Immature natural killer cell (primary cell): ENCODE data around the gene SNPH. TPM values are rescaled to one million over a fixed set of nuclear protein-coding genes. Genes with fewer than 3 reads are reported as not detected.
A peak's percentile ranks its signal among the peaks of the same experiment; 100 is the strongest.

Experiments used
- DNase-seq, 3 donors: peaks; one replicate each; pipeline ENCODE4 v3.0.0; 2022; ENCODE audit warnings: mixed read lengths in 1 of 3
- H3K27ac Mint-ChIP-seq, 6 donors: one replicate each; pipeline ENCODE4 v1.8.0; 2020; ENCODE audit warnings: mixed read lengths in 6 of 6, mild to moderate bottlenecking in 5 of 6, inconsistent platforms in 4 of 6, moderate library complexity in 3 of 6
- H3K27me3 Mint-ChIP-seq, 3 donors: one replicate each; pipeline ENCODE4 v1.8.0; 2020 to 2021; ENCODE audit warnings: low read depth in 3 of 3, mild to moderate bottlenecking in 3 of 3, mixed read lengths in 3 of 3, moderate library complexity in 3 of 3, inconsistent platforms in 1 of 3
- H3K36me3 Mint-ChIP-seq, 3 donors: one replicate each; pipeline ENCODE4 v1.8.0; 2020; ENCODE audit warnings: mixed read lengths in 3 of 3, inconsistent platforms in 2 of 3, mild to moderate bottlenecking in 2 of 3
- H3K4me1 Mint-ChIP-seq, 2 donors: one replicate each; pipeline ENCODE4 v1.8.0; 2020; ENCODE audit warnings: inconsistent platforms in 2 of 2, mild to moderate bottlenecking in 2 of 2, mixed read lengths in 2 of 2, moderate library complexity in 1 of 2
- H3K4me3 Mint-ChIP-seq, 5 donors: one replicate each; pipeline ENCODE4 v1.8.0; 2020; ENCODE audit warnings: mild to moderate bottlenecking in 5 of 5, mixed read lengths in 5 of 5, inconsistent platforms in 3 of 5, moderate library complexity in 3 of 5
- H3K9me3 Mint-ChIP-seq, 6 donors: one replicate each; pipeline ENCODE4 v1.8.0; 2020; ENCODE audit warnings: mild to moderate bottlenecking in 6 of 6, mixed read lengths in 6 of 6, inconsistent platforms in 4 of 6, moderate library complexity in 3 of 6
- polyA plus RNA-seq, 3 donors: library from polyadenylated mRNA; unstranded; fragments of 300-500 nt; fragmentation: Illumina TruSeq; gene quantifications; one replicate each; pipeline ENCODE4 v1.2.3, GENCODE V29; 2021

The SNPH gene
- polyA plus RNA-seq, 3 donors from 2014 or later: 0.59 to 2.8 (median 1.1) TPM

- Mint-ChIP-seq H3K9me3 (no peaks in the 10 kb centered on the region), H3K27ac (peak overlapping the region in 1 of 6 donors; percentile 34), H3K4me1 (no peaks in the 10 kb centered on the region), H3K4me3 (no peak overlapping the region), H3K27me3 (peaks cover 0 to 8% (median 0%) of the 10 kb centered on the region in 3 donors), H3K36me3 (peaks cover 0 to 10% (median 7%) of the 10 kb centered on the region in 3 donors)
- DNase-seq: no peak
Observed at GRCh38 chr20:1286267-1287024, 20.4 kb downstream of the SNPH start.

GRCh38 chr20:1287306-1287705 is 21.2 kb downstream of the SNPH start:
- H3K27me3 Mint-ChIP-seq: peaks cover 0 to 8% (median 0%) of the 10 kb centered on the region in 3 donors
- no peak overlapping the region for H3K27ac Mint-ChIP-seq
- H3K4me1 Mint-ChIP-seq: no peaks in the 10 kb centered on the region
- no peaks in the 10 kb centered on the region for H3K9me3 Mint-ChIP-seq
- H3K4me3 Mint-ChIP-seq: no peak overlapping the region
- no peak for DNase-seq
- peaks cover 0 to 8% (median 7%) of the 10 kb centered on the region in 3 donors for H3K36me3 Mint-ChIP-seq

- Mint-ChIP-seq H3K27ac (no peak overlapping the region), H3K4me3 (no peak overlapping the region), H3K4me1 (no peaks in the 10 kb centered on the region)
Observed at GRCh38 chr20:1287787-1288569, 21.9 kb downstream of the SNPH start.

GRCh38 chr20:1291191-1291741 is 25.2 kb downstream of the SNPH start:
- H3K4me3 Mint-ChIP-seq: no peak overlapping the region
- H3K4me1 Mint-ChIP-seq: no peaks in the 10 kb centered on the region
- H3K27ac Mint-ChIP-seq: no peak overlapping the region
- peaks cover 0 to 5% (median 0%) of the 10 kb centered on the region in 3 donors for H3K27me3 Mint-ChIP-seq
- H3K9me3 Mint-ChIP-seq: no peaks in the 10 kb centered on the region
- DNase-seq: no peak
- peaks cover 0 to 3% (median 0%) of the 10 kb centered on the region in 3 donors for H3K36me3 Mint-ChIP-seq

More at GRCh38 chr20:1287787-1288569, 21.9 kb downstream of the SNPH start:
- Mint-ChIP-seq H3K36me3 (peaks cover 0 to 8% (median 7%) of the 10 kb centered on the region in 3 donors), H3K9me3 (no peaks in the 10 kb centered on the region), H3K27me3 (peaks cover 0 to 8% (median 0%) of the 10 kb centered on the region in 3 donors)
- DNase-seq: no peak

- Mint-ChIP-seq H3K27me3 (peaks cover 0 to 3% (median 0%) of the 10 kb centered on the region in 3 donors), H3K9me3 (no peaks in the 10 kb centered on the region), H3K4me1 (no peaks in the 10 kb centered on the region), H3K27ac (no peak overlapping the region), H3K36me3 (peaks cover under 1 to 3% (median 3%) of the 10 kb centered on the region in 3 donors), H3K4me3 (no peak overlapping the region)
- no peak for DNase-seq
Observed at GRCh38 chr20:1292620-1293019, 26.5 kb downstream of the SNPH start.

GRCh38 chr20:1293641-1294379 is 27.7 kb downstream of the SNPH start:
- no peak for DNase-seq
- Mint-ChIP-seq H3K4me1 (no peaks in the 10 kb centered on the region), H3K9me3 (no peaks in the 10 kb centered on the region), H3K36me3 (peaks cover 0 to 4% (median 3%) of the 10 kb centered on the region in 3 donors), H3K27me3 (peaks cover 0 to 3% (median 0%) of the 10 kb centered on the region in 3 donors), H3K27ac (no peak overlapping the region), H3K4me3 (no peak overlapping the region)

GRCh38 chr20:1294497-1294896 is 28.4 kb downstream of the SNPH start:
- Mint-ChIP-seq H3K4me1 (no peaks in the 10 kb centered on the region), H3K36me3 (peaks cover 0 to 8% (median 3%) of the 10 kb centered on the region in 3 donors), H3K27ac (no peak overlapping the region), H3K4me3 (no peak overlapping the region), H3K27me3 (peaks cover 0 to 4% (median 0%) of the 10 kb centered on the region in 3 donors), H3K9me3 (no peaks in the 10 kb centered on the region)
- DNase-seq: no peak

- H3K4me1 Mint-ChIP-seq: no peaks in the 10 kb centered on the region
- DNase-seq: no peak
- H3K4me3 Mint-ChIP-seq: no peak overlapping the region
- H3K36me3 Mint-ChIP-seq: peaks cover 0 to 8% (median 3%) of the 10 kb centered on the region in 3 donors
- peaks cover 0 to 4% (median 0%) of the 10 kb centered on the region in 3 donors for H3K27me3 Mint-ChIP-seq
- no peak overlapping the region for H3K27ac Mint-ChIP-seq
- H3K9me3 Mint-ChIP-seq: no peaks in the 10 kb centered on the region
Observed at GRCh38 chr20:1295276-1295930, 29.3 kb downstream of the SNPH start.

GRCh38 chr20:1296117-1296610 is 30.1 kb downstream of the SNPH start:
- no peak for DNase-seq
- no peak overlapping the region for H3K4me3 Mint-ChIP-seq
- H3K36me3 Mint-ChIP-seq: peaks cover 0 to 8% (median 6%) of the 10 kb centered on the region in 3 donors
- no peak overlapping the region for H3K27ac Mint-ChIP-seq
- H3K27me3 Mint-ChIP-seq: peaks cover 0 to 3% (median 0%) of the 10 kb centered on the region in 3 donors
- H3K4me1 Mint-ChIP-seq: peaks cover 0 to 4% of the 10 kb centered on the region in 2 donors
- H3K9me3 Mint-ChIP-seq: no peaks in the 10 kb centered on the region

- H3K4me3 Mint-ChIP-seq: no peak overlapping the region
- no peak for DNase-seq
- no peaks in the 10 kb centered on the region for H3K9me3 Mint-ChIP-seq
- H3K36me3 Mint-ChIP-seq: peaks cover 0 to 8% (median 8%) of the 10 kb centered on the region in 3 donors
- H3K27ac Mint-ChIP-seq: no peak overlapping the region
- peaks cover 0 to 7% of the 10 kb centered on the region in 2 donors for H3K4me1 Mint-ChIP-seq
- peaks cover 0 to 3% (median 0%) of the 10 kb centered on the region in 3 donors for H3K27me3 Mint-ChIP-seq
Observed at GRCh38 chr20:1296922-1297321, 30.8 kb downstream of the SNPH start.

GRCh38 chr20:1297486-1297885 is 31.4 kb downstream of the SNPH start:
- no peaks in the 10 kb centered on the region for H3K9me3 Mint-ChIP-seq
- H3K27ac Mint-ChIP-seq: no peak overlapping the region
- H3K4me3 Mint-ChIP-seq: no peak overlapping the region
- peaks cover 0 to 7% of the 10 kb centered on the region in 2 donors for H3K4me1 Mint-ChIP-seq
- DNase-seq: no peak
- peaks cover 0 to 3% (median 0%) of the 10 kb centered on the region in 3 donors for H3K27me3 Mint-ChIP-seq
- peaks cover 0 to 8% (median 8%) of the 10 kb centered on the region in 3 donors for H3K36me3 Mint-ChIP-seq

- Mint-ChIP-seq H3K27me3 (peaks cover 0 to 3% (median 0%) of the 10 kb centered on the region in 3 donors), H3K36me3 (peaks cover 0 to 8% (median 8%) of the 10 kb centered on the region in 3 donors), H3K9me3 (no peaks in the 10 kb centered on the region), H3K4me3 (no peak overlapping the region), H3K27ac (no peak overlapping the region), H3K4me1 (peaks cover 0 to 7% of the 10 kb centered on the region in 2 donors)
- DNase-seq: no peak
Observed at GRCh38 chr20:1298166-1298565, 32.1 kb downstream of the SNPH start.
